Stimulated activated naive B cell treated with anti-CD40 and anti-IgM and Interleukin-4, amounts not matched to agents 10 μg/mL and 1 μg/mL and 100 μg/mL, for 72 hours (primary cell): ENCODE measurements around the gene RACGAP1.

Experiments used
- ATAC-seq, 2 donors: fragments of 150-1000 bp; cut with Tn5 transposase; replicated peaks; 2 replicates each; pipeline ENCODE4 v1.10.0; 2021; ENCODE audit warnings: moderate library complexity in 1 of 2
- DNase-seq: peaks from one replicate; pipeline ENCODE4 v3.0.0; 2021
- H3K27ac Mint-ChIP-seq: one replicate; pipeline ENCODE4 v1.8.0; 2022; ENCODE audit warnings: mild to moderate bottlenecking, mixed read lengths
- H3K27me3 Mint-ChIP-seq, 2 donors: one replicate each; pipeline ENCODE4 v1.8.0; 2022; ENCODE audit warnings: mixed read lengths in 2 of 2
- H3K36me3 Mint-ChIP-seq, 2 donors: one replicate each; pipeline ENCODE4 v1.8.0; 2022; ENCODE audit warnings: mixed read lengths in 2 of 2, mild to moderate bottlenecking in 1 of 2
- H3K4me1 Mint-ChIP-seq, 2 donors: one replicate each; pipeline ENCODE4 v1.8.0; 2022; ENCODE audit warnings: mixed read lengths in 2 of 2, mild to moderate bottlenecking in 1 of 2
- H3K4me3 Mint-ChIP-seq, 2 donors: one replicate each; pipeline ENCODE4 v1.8.0; 2022; ENCODE audit warnings: mild to moderate bottlenecking in 2 of 2, mixed read lengths in 2 of 2, moderate library complexity in 1 of 2
- H3K9me3 Mint-ChIP-seq, 2 donors: one replicate each; pipeline ENCODE4 v1.8.0; 2022; ENCODE audit warnings: mixed read lengths in 2 of 2, mild to moderate bottlenecking in 1 of 2

RACGAP1 gene, protein sequence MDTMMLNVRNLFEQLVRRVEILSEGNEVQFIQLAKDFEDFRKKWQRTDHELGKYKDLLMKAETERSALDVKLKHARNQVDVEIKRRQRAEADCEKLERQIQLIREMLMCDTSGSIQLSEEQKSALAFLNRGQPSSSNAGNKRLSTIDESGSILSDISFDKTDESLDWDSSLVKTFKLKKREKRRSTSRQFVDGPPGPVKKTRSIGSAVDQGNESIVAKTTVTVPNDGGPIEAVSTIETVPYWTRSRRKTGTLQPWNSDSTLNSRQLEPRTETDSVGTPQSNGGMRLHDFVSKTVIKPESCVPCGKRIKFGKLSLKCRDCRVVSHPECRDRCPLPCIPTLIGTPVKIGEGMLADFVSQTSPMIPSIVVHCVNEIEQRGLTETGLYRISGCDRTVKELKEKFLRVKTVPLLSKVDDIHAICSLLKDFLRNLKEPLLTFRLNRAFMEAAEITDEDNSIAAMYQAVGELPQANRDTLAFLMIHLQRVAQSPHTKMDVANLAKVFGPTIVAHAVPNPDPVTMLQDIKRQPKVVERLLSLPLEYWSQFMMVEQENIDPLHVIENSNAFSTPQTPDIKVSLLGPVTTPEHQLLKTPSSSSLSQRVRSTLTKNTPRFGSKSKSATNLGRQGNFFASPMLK

DNA sequence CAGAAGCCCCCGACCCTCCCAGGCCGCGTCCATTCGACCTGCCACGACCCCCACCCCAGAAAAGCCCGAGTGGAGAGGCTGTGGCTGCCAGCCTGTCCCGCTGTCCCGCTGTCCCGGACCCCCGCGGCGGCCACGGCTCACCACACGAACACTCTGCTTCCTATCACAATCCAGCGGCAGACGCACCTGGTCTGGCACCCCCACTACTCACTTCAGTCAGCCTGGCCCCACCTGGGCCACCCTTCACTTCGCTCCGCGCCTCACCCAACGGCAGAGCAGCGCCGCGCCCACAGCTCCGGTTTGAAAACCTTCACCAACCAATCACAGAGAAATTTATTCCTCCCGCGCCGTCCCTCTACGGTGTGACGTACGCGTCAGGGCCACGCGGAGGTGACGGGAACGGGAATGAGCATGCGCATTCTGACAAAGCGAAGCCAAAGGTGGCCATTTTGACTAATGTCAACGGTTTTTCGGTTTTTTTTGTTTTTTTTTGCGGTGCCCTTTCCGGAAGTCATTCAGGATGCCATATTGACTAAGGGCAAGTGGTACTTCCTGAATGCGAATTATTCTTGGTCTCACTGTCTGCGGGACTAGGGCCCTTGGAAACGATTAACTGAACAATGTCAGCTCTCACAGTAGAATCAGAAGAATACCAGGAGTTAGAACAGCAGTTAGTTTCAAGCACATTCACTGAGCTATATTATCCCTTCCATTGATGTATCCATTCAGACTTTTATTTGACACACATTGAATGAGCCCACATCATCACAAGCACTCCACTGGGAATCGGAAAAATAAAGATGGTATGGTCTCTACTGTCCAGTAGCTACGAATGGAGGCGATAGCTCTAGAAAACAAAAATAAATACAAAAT lies at the start of gene RACGAP1:
Gene RACGAP1, minus strand, starts transcription at position 308 of the 873 bp plus-strand sequence. CDS start 8,779 bp downstream, outside the sequence.
- peak within 1 kb of the TSS; percentile 95 to 100 for H3K4me3 Mint-ChIP-seq
- DNase-seq (peak; percentile 96), ATAC-seq (peak; percentile 99)
- peaks cover 0 to 3% of the 10 kb centered on the region in 2 donors for H3K36me3 Mint-ChIP-seq
- H3K4me1 Mint-ChIP-seq: peaks cover 5 to 23% of the 10 kb centered on the region in 2 donors
- peak within 1 kb of the TSS; percentile 91 for H3K27ac Mint-ChIP-seq
- no peaks in the 10 kb centered on the region for H3K27me3 Mint-ChIP-seq
- peaks cover 2 to 4% of the 10 kb centered on the region in 2 donors for H3K9me3 Mint-ChIP-seq

DNA sequence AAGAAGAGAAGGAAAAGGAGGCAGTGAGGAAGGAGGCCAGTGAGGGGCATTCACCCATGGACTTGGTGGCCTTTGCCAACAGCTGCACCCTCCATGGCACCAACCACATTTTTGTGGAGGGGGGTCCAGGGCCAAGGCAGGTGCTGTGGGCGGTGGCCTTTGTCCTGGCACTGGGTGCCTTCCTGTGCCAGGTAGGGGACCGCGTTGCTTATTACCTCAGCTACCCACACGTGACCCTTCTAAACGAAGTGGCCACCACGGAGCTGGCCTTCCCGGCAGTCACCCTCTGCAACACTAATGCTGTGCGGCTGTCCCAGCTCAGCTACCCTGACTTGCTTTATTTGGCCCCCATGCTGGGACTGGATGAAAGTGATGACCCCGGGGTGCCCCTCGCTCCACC lies 48.4 kb upstream of the RACGAP1 start:
- Mint-ChIP-seq H3K27me3 (peaks cover 8 to 39% of the 10 kb centered on the region in 2 donors), H3K27ac (no peak overlapping the region), H3K9me3 (no peaks in the 10 kb centered on the region), H3K4me1 (peaks cover 6 to 13% of the 10 kb centered on the region in 2 donors), H3K4me3 (no peak overlapping the region), H3K36me3 (no peaks in the 10 kb centered on the region)
- DNase-seq (no peak), ATAC-seq (no peak)

DNA sequence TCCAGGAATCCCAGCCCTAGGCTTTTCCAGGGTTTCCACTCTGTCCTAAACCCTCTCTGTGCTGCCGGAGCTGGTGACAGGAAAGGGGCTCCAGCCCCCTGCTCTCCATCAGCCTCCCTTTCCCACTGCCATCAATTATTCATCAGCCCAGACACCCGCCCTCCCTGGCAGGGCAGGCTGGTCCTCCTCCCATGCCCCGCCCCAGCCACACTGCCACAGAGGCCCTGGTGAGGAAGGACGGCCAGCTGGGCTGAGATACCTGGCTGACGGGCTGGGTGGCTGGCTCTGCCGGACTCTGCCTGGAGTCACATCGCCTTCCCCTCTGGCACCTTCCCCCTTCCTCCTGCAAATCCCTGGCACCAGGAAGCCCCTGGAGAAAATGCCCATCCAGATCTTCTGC lies 47.9 kb upstream of the RACGAP1 start:
- Mint-ChIP-seq H3K27ac (no peak overlapping the region), H3K27me3 (peaks cover 8 to 36% of the 10 kb centered on the region in 2 donors), H3K36me3 (no peaks in the 10 kb centered on the region), H3K4me1 (peaks cover 6 to 13% of the 10 kb centered on the region in 2 donors), H3K4me3 (no peak overlapping the region), H3K9me3 (no peaks in the 10 kb centered on the region)
- DNase-seq (no peak), ATAC-seq (no peak)

DNA sequence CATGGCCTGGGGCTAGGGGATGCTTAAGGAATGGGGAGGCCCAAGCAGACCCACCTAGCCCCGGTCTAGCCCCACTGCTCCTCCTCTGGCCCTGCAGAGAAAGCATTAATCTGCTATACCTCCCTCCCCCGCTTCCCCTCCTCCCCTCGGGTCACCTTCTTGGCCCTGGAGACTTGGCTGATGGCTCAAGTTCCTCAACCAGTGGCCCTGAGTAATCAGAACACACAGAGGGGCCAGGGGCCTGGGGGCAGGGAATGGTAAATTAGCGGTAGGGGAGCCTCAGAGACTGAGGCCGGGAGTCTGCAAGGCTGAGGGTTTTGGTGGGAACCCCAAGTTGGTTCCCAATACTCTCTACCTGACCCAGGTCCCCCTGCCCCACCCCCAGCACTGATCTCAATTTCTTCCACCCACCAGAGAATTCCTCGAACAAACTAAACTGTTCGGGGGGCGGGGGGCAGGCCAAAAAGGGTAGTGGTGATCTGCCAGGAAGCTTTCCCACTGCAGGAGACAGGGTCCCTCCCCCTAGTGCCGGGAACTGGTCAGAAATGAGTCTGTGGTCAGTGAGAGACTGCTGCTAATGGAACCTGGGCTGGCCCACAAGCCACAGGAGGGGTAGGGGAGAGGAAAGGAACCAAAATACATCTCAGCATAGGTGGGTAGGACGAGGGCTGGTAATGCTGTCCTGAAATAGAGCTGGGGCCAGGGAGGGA lies 47.1 kb upstream of the RACGAP1 start:
- Mint-ChIP-seq H3K27ac (no peak overlapping the region), H3K4me1 (peaks cover 6 to 13% of the 10 kb centered on the region in 2 donors), H3K27me3 (peaks cover 8 to 28% of the 10 kb centered on the region in 2 donors), H3K4me3 (no peak overlapping the region), H3K36me3 (no peaks in the 10 kb centered on the region), H3K9me3 (no peaks in the 10 kb centered on the region)
- ATAC-seq: no peak
- DNase-seq: no peak

DNA sequence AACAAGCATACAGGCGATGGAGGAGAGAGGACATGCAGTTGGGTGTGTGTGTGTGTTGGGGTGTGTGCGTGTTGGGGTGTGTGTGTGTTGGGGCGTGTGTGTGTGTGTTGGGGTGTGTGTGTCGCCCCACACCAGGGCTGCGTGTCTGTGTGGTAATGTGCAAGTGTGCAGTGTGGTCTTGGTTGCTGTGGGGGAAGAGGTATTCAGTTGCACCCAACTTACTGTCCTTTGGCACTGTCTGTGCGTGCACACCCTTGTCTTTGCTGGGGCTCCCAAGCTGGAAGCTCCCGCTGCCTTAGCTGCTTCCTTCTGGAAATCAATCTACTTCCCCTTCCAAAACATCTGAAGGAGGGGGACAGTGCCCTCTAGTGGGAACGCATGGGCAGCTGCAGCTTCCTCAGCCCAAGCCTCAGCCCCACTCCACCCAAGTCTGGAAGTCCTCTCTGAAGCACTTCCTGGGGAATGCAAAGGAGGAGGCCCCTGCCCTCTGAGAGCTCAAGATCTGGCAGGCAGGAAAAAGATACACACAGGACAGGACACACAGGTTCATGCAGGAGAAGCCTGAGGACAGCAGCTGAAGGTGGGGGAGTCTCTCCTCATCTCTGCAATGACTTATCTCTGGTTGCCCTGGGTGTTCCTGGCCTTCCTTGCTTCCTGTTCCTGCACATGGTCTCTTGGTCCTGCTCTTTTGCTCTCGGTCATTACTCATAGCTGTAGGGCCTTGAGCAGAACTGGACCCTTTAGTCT lies 45.2 kb upstream of the RACGAP1 start:
- H3K4me3 Mint-ChIP-seq: no peak overlapping the region
- peak; percentile 53 to 63 for ATAC-seq
- H3K27me3 Mint-ChIP-seq: peaks cover 8 to 17% of the 10 kb centered on the region in 2 donors
- no peak overlapping the region for H3K27ac Mint-ChIP-seq
- H3K9me3 Mint-ChIP-seq: no peaks in the 10 kb centered on the region
- no peaks in the 10 kb centered on the region for H3K36me3 Mint-ChIP-seq
- peaks cover 6 to 11% of the 10 kb centered on the region in 2 donors for H3K4me1 Mint-ChIP-seq
- DNase-seq: peak; percentile 49

DNA sequence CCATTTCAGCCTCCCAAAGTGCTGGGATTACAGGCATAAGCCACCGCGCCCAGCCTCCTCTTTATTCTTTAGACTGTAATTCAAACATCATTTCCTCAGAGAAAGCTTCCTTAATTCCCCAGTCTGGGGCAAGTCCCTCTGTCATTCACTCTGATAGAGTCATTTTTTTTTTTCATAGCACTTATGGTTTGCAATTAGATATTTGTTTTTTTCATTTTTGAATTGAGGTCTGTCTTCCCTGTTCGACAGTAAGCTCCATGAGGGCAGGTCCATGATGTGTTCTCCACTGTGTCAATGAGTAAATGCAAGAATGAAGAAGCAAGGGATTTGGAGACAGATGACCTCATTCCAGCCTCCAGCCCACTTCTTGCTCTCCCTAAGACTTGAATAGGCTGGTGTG lies 44.2 kb upstream of the RACGAP1 start:
- Mint-ChIP-seq H3K27ac (no peak overlapping the region), H3K4me1 (peaks cover 0 to 7% of the 10 kb centered on the region in 2 donors), H3K27me3 (peaks cover 9 to 12% of the 10 kb centered on the region in 2 donors), H3K9me3 (no peaks in the 10 kb centered on the region), H3K36me3 (no peaks in the 10 kb centered on the region), H3K4me3 (no peak overlapping the region)
- DNase-seq (no peak), ATAC-seq (no peak)

DNA sequence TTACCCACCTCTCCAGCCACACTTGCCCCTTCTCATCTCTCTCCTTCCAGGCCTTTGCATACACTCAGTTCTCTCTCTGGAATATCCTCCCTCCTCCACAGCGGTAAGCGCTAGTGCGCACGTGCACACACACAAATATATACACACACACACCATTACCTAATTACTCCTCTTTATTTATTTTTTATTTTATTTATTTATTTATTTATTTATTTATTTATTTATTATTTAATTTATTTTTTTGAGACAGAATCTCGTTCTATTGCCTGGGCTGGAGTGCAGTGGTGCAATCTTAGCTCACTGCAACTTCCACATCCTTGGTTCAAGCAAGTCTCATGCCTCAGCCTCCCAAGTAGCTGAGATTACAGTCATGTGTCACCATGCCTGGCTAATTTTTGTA lies 43.8 kb upstream of the RACGAP1 start:
- no peak for DNase-seq
- Mint-ChIP-seq H3K36me3 (no peaks in the 10 kb centered on the region), H3K9me3 (no peaks in the 10 kb centered on the region), H3K4me3 (no peak overlapping the region), H3K27ac (no peak overlapping the region), H3K27me3 (peaks cover 12 to 13% of the 10 kb centered on the region in 2 donors), H3K4me1 (peaks cover 0 to 7% of the 10 kb centered on the region in 2 donors)
- no peak for ATAC-seq

DNA sequence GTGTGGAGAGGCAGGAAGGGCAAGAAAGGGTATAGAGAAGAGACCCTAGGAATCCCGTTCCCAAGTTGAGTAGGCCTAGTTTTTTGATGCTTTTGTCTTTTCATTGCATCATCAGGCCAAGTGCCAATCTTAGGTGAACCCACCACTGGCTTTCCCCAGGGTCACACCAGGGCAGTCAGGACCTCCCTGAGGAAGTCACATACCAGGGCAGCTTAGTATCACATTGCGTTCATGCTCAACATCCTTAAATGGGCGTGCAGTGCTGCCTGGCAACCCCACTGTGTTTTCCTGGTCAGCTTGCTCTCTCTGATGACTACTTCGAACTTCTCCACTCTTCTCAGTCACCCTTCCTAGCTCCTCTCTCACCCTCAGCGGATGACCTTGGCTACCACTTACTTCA lies 41.1 kb upstream of the RACGAP1 start:
- Mint-ChIP-seq H3K9me3 (no peaks in the 10 kb centered on the region), H3K27me3 (peaks cover 16 to 23% of the 10 kb centered on the region in 2 donors), H3K36me3 (no peaks in the 10 kb centered on the region), H3K27ac (no peak overlapping the region), H3K4me1 (peaks cover 0 to 7% of the 10 kb centered on the region in 2 donors), H3K4me3 (no peak overlapping the region)
- peak; percentile 49 to 57 for ATAC-seq
- no peak for DNase-seq

DNA sequence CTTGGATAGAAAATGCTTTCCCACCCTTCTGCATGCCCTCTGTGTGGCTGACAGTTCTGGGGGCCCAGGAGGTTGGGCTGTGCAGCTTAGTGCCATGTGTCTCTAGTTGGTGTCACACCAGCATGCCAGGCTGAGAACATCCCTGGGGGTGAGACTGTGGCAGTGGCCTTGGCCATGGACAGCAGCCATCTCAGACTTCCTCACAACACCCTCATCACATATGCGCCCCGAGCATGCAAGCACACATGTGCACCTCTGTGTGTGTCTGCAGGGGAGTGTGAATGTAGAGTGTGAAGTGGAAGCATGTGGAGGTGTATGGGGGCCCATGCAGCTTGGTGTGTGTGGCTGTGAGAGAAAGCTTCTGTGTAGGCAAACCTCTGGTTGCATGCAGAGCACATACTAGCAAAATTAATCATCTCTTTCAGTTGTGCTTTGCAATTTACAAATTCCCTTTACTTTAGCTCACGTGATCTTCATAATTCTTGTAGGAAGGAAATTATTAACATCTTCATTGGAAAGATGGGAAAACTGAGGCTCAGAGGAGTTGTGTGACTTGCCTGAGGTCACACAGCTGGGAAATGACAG lies 40.5 kb upstream of the RACGAP1 start:
- DNase-seq (no peak), ATAC-seq (no peak)
- peaks cover 0 to 7% of the 10 kb centered on the region in 2 donors for H3K4me1 Mint-ChIP-seq
- H3K27ac Mint-ChIP-seq: no peak overlapping the region
- H3K36me3 Mint-ChIP-seq: no peaks in the 10 kb centered on the region
- no peak overlapping the region for H3K4me3 Mint-ChIP-seq
- no peaks in the 10 kb centered on the region for H3K9me3 Mint-ChIP-seq
- H3K27me3 Mint-ChIP-seq: peaks cover 22 to 29% of the 10 kb centered on the region in 2 donors

DNA sequence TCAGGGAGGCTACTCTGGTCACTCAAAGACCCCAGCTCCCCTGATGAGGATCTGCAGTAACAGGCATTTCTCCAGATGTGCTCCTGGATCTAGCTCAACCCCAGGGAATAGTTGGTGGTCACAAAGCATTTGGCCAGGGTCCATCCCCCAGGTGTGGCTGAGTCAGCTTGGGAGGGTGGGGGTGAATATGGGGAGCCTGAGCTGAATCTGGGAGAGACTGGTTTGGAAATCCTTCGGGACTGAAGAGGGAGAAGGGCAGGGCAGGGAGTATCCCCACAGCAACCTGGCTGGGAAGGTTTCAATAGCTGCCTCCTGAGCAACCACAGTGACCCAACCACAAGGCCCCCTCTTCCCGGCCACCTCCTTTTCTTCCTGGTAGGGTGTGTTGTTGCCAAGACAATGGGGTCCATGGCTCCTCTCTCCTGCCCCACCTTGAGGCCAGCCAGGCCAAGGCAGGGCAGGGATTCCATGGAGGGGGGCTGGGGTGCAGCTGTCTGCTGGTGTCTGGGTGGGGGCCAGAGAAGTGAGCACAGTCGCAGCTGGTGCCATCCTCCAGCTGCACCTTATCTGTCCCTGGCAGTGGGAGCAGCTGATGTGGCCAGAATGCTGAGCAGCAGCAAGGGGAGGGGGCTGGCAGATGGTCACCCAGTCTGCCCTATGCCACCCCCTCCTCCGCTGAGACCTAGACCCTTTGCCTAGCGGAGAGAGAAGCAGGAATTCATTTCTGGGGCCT lies 37.6 kb upstream of the RACGAP1 start:
- Mint-ChIP-seq H3K4me3 (no peak overlapping the region), H3K4me1 (peaks cover 0 to 5% of the 10 kb centered on the region in 2 donors), H3K27me3 (peaks cover 48 to 56% of the 10 kb centered on the region in 2 donors), H3K36me3 (no peaks in the 10 kb centered on the region), H3K27ac (no peak overlapping the region), H3K9me3 (no peaks in the 10 kb centered on the region)
- no peak for ATAC-seq
- DNase-seq: no peak

DNA sequence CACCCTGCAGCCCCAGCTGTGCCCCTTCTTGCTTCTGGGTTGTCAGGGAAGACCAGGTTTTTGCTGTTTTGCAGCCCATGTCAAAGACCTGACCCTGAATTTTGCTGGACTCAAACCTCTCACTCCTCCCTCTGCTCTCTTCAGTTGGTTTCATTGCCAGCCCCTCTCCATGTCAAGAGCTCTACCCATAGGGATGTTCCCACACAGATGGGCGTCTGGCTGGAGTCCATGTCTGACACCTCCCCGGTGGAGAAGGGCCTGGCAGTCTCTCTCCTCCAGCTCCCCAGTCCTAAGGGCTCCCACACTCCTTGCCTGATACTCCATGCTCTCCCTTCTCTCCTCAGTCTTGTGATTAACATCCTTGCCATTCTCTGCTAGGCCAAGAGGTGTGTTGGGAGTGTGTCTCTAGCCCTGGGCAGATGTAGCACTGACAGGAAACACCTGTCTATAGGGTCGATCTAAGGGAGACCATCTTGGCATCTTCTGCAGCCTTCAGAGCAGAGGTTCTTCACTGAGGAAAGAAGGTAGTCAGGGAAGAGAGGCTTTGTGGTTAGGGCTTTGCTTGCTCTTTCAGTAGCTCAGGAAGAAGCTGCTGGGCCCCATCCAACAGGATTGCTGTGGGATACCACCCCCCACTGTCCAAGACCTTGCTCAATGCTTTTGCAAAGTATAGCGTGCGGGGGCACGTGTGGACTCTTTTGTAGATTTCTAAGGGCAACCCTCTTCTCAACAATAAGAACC lies 36.8 kb upstream of the RACGAP1 start:
- Mint-ChIP-seq H3K36me3 (no peaks in the 10 kb centered on the region), H3K27ac (no peak overlapping the region), H3K27me3 (peaks cover 52 to 58% of the 10 kb centered on the region in 2 donors), H3K9me3 (no peaks in the 10 kb centered on the region), H3K4me3 (no peak overlapping the region), H3K4me1 (peaks cover 3 to 6% of the 10 kb centered on the region in 2 donors)
- ATAC-seq: no peak
- DNase-seq: no peak

DNA sequence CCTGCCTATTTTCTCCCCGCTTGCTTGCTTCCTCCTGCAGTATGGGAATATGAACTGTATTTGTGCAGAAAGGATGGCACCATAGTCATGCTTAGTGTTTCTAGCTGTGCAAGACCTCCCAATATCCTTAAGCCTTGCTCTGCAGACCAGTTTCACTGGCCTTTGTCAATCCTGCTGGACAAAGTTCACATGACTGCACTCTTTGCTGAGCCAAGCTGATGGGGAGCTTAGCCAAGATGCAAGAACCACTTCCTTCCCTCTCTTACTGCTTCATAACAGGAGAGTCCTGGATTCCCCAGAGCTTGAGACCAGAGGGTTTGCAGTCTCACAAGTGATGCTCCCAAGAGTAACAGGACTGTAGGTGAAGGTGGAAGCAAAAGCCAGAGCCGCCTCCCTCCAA lies 35.9 kb upstream of the RACGAP1 start:
- DNase-seq: no peak
- ATAC-seq: no peak
- Mint-ChIP-seq H3K4me3 (no peak overlapping the region), H3K27me3 (peaks cover 61 to 68% of the 10 kb centered on the region in 2 donors), H3K9me3 (no peaks in the 10 kb centered on the region), H3K27ac (no peak overlapping the region), H3K36me3 (no peaks in the 10 kb centered on the region), H3K4me1 (peaks cover 12 to 14% of the 10 kb centered on the region in 2 donors)
